Duodenal mucosa (tissue), 2 donors: Measurements from ENCODE around the gene CCNI.

Experiments used
- H3K27ac ChIP-seq: one replicate; pipeline ENCODE4 v1.7.0; 2013; ENCODE audit warnings: low read depth, low read length
- H3K27me3 ChIP-seq, 2 donors: one replicate each; pipeline ENCODE4 v1.7.0; 2013; ENCODE audit warnings: low read length in 2 of 2, control low read depth in 1 of 2; ENCODE audit not compliant: insufficient read depth in 2 of 2, control insufficient read depth in 1 of 2
- H3K36me3 ChIP-seq, 2 donors: one replicate each; pipeline ENCODE4 v1.7.0; 2013; ENCODE audit warnings: low read length in 2 of 2, control low read depth in 1 of 2; ENCODE audit not compliant: insufficient read depth in 2 of 2, control insufficient read depth in 1 of 2
- H3K4me1 ChIP-seq, 2 donors: one replicate each; pipeline ENCODE4 v1.7.0; 2013; ENCODE audit warnings: low read length in 2 of 2, control low read depth in 1 of 2; ENCODE audit not compliant: insufficient read depth in 2 of 2, control insufficient read depth in 1 of 2
- H3K4me3 ChIP-seq, 2 donors: one replicate each; pipeline ENCODE4 v1.7.0; 2013; ENCODE audit warnings: low read length in 2 of 2, low read depth in 1 of 2
- H3K9ac ChIP-seq, 2 donors: one replicate each; pipeline ENCODE4 v1.7.0; 2013; ENCODE audit warnings: low read length in 2 of 2, low read depth in 1 of 2
- H3K9me3 ChIP-seq, 2 donors: one replicate each; pipeline ENCODE4 v1.7.0; 2013; ENCODE audit warnings: low read length in 2 of 2, control low read depth in 1 of 2; ENCODE audit not compliant: control insufficient read depth in 1 of 2

Gene CCNI

GRCh38 chr4:77028246-77028645 is 47.5 kb downstream of the CCNI start:
- no peak overlapping the region for H3K4me3 ChIP-seq
- no peaks in the 10 kb centered on the region for H3K9me3 ChIP-seq
- no peaks in the 10 kb centered on the region for H3K4me1 ChIP-seq
- H3K36me3 ChIP-seq: peaks cover 46 to 81% of the 10 kb centered on the region in 2 donors
- no peak overlapping the region for H3K9ac ChIP-seq
- H3K27ac ChIP-seq: no peak overlapping the region
- H3K27me3 ChIP-seq: no peaks in the 10 kb centered on the region

GRCh38 chr4:77026322-77026704 is 49.5 kb downstream of the CCNI start:
- Histone ChIP-seq H3K27ac (no peak overlapping the region), H3K9ac (no peak overlapping the region), H3K27me3 (no peaks in the 10 kb centered on the region), H3K36me3 (peaks cover 43 to 76% of the 10 kb centered on the region in 2 donors), H3K9me3 (no peaks in the 10 kb centered on the region), H3K4me3 (no peak overlapping the region), H3K4me1 (no peaks in the 10 kb centered on the region)

- Histone ChIP-seq H3K27me3 (no peaks in the 10 kb centered on the region), H3K4me3 (no peak overlapping the region), H3K36me3 (peaks cover 44 to 76% of the 10 kb centered on the region in 2 donors), H3K9ac (no peak overlapping the region), H3K4me1 (no peaks in the 10 kb centered on the region), H3K27ac (no peak overlapping the region), H3K9me3 (no peaks in the 10 kb centered on the region)
These were observed 50.0 kb downstream of the CCNI start for GRCh38 chr4:77025643-77026321.

GRCh38 chr4:77023920-77024319 is 51.9 kb downstream of the CCNI start:
- Histone ChIP-seq H3K4me1 (no peaks in the 10 kb centered on the region), H3K9ac (no peak overlapping the region), H3K4me3 (no peak overlapping the region), H3K36me3 (peaks cover 57 to 83% of the 10 kb centered on the region in 2 donors), H3K27me3 (no peaks in the 10 kb centered on the region), H3K9me3 (no peaks in the 10 kb centered on the region), H3K27ac (no peak overlapping the region)

- Histone ChIP-seq H3K27ac (no peak overlapping the region), H3K36me3 (peaks cover 52 to 74% of the 10 kb centered on the region in 2 donors), H3K9ac (no peak overlapping the region), H3K27me3 (no peaks in the 10 kb centered on the region), H3K4me1 (no peaks in the 10 kb centered on the region), H3K4me3 (no peak overlapping the region), H3K9me3 (no peaks in the 10 kb centered on the region)
These were observed 53.1 kb downstream of the CCNI start for GRCh38 chr4:77022560-77023179.

GRCh38 chr4:77021614-77022089 is 54.1 kb downstream of the CCNI start:
- no peaks in the 10 kb centered on the region for H3K4me1 ChIP-seq
- H3K27ac ChIP-seq: no peak overlapping the region
- no peaks in the 10 kb centered on the region for H3K9me3 ChIP-seq
- no peaks in the 10 kb centered on the region for H3K27me3 ChIP-seq
- peaks cover 47 to 71% of the 10 kb centered on the region in 2 donors for H3K36me3 ChIP-seq
- H3K9ac ChIP-seq: no peak overlapping the region
- H3K4me3 ChIP-seq: no peak overlapping the region

- Histone ChIP-seq H3K4me1 (no peaks in the 10 kb centered on the region), H3K9me3 (no peaks in the 10 kb centered on the region), H3K27me3 (no peaks in the 10 kb centered on the region), H3K4me3 (no peak overlapping the region), H3K27ac (no peak overlapping the region), H3K9ac (no peak overlapping the region), H3K36me3 (peaks cover 58 to 69% of the 10 kb centered on the region in 2 donors)
These were observed 55.8 kb downstream of the CCNI start for GRCh38 chr4:77020017-77020416.

GRCh38 chr4:77015390-77015789 is 60.4 kb downstream of the CCNI start:
- H3K36me3 ChIP-seq: peaks cover 33 to 44% of the 10 kb centered on the region in 2 donors

GRCh38 chr4:77014256-77014655 is 61.5 kb downstream of the CCNI start:
- H3K9me3 ChIP-seq: no peaks in the 10 kb centered on the region
- peaks cover 25 to 32% of the 10 kb centered on the region in 2 donors for H3K36me3 ChIP-seq
- H3K27me3 ChIP-seq: no peaks in the 10 kb centered on the region
- H3K4me1 ChIP-seq: peaks cover 3 to 4% of the 10 kb centered on the region in 2 donors
- no peak overlapping the region for H3K4me3 ChIP-seq
- no peak overlapping the region for H3K9ac ChIP-seq
- no peak overlapping the region for H3K27ac ChIP-seq

More at GRCh38 chr4:77015390-77015789, 60.4 kb downstream of the CCNI start:
- Histone ChIP-seq H3K9me3 (no peaks in the 10 kb centered on the region), H3K27me3 (no peaks in the 10 kb centered on the region), H3K4me1 (no peaks in the 10 kb centered on the region), H3K4me3 (no peak overlapping the region), H3K27ac (no peak overlapping the region), H3K9ac (no peak overlapping the region)

GRCh38 chr4:77012726-77013125 is 63.1 kb downstream of the CCNI start:
- Histone ChIP-seq H3K27me3 (no peaks in the 10 kb centered on the region), H3K9ac (no peak overlapping the region), H3K27ac (no peak overlapping the region), H3K9me3 (no peaks in the 10 kb centered on the region), H3K36me3 (peaks cover 20 to 27% of the 10 kb centered on the region in 2 donors), H3K4me1 (peaks cover 5 to 10% of the 10 kb centered on the region in 2 donors), H3K4me3 (no peak overlapping the region)
